Esophagus muscularis mucosa (tissue), 4 donors: Measurements from ENCODE around the gene TENM3. TPM values are rescaled to one million over a fixed set of nuclear protein-coding genes. Genes with fewer than 3 reads are reported as not detected.

Source experiments
- DNase-seq: peaks from one replicate; pipeline ENCODE4 v3.0.0-alpha.2; 2017; ENCODE audit errors: extremely low spot score
- H3K27ac ChIP-seq, 4 donors: fragments of 200-600 bp; sonication (generic); replicated peaks in 1 of 4; 1 replicate in 3 of 4; 2 replicates in 1 of 4; pipeline ENCODE4 v1.5.1; 2016 to 2019; ENCODE audit warnings: mild to moderate bottlenecking in 1 of 4
- H3K27me3 ChIP-seq, 4 donors: fragments of 200-600 bp; sonication (generic); one replicate each; pipeline versions ENCODE4 v1.5.1 to v1.6.0; 2016 to 2019
- H3K36me3 ChIP-seq, 4 donors: fragments of 200-600 bp; sonication (generic); one replicate each; pipeline ENCODE4 v1.5.1; 2016 to 2019
- H3K4me1 ChIP-seq, 4 donors: fragments of 200-600 bp; sonication (generic); one replicate each; pipeline ENCODE4 v1.5.1; 2016 to 2019
- H3K4me3 ChIP-seq, 4 donors: fragments of 200-600 bp; sonication (generic); 1 replicate in 2 of 4; 2 replicates in 2 of 4; pipeline ENCODE4 v1.5.1; 2016 to 2019; ENCODE audit warnings: mild to moderate bottlenecking in 4 of 4, moderate library complexity in 1 of 4
- H3K9me3 ChIP-seq, 4 donors: fragments of 200-600 bp; sonication (generic); 1 replicate in 3 of 4; 2 replicates in 1 of 4; pipeline ENCODE4 v1.5.1; 2016 to 2019
- EP300 ChIP-seq: sonication (generic); formaldehyde crosslinking; IDR thresholded peaks from one replicate; pipeline ENCODE4 v1.6.1; 2017; ENCODE audit warnings: antibody characterized with exemption
- POLR2A ChIP-seq: fragments of 450-650 bp; IDR thresholded peaks from one replicate; pipeline ENCODE4 v1.6.1; 2017; ENCODE audit warnings: antibody characterized with exemption, moderate library complexity, mild to moderate bottlenecking, low read depth
- POLR2AphosphoS5 ChIP-seq, 2 donors: sonication (generic); formaldehyde crosslinking; IDR thresholded peaks; one replicate each; pipeline ENCODE4 v1.6.1; 2017; ENCODE audit warnings: antibody characterized with exemption in 2 of 2
- WGBS: methylation state at CpG from one replicate; pipeline ENCODE4 v1.1.5; 2018; 5-methylcytosine and 5-hydroxymethylcytosine counted together
- intact Hi-C: fragments of 100-400 bp; cut with DNase I; formaldehyde crosslinking; loops from one replicate; pipeline ENCODE4 v1.15.1; 2023
- total RNA-seq, 4 donors: library from RNA; depleted of rRNA; stranded (reverse); fragments of >200 nt; gene quantifications; one replicate each; pipeline versions ENCODE4 v1.1.0 to v1.2.1, GENCODE V29; 2016
- TF ChIP-seq, protein P1 (sequence below), 3 experiments: fragments of 200-600 bp in 2 of 3; fragments of 450-650 bp in 1 of 3; sonication (generic) in 2 of 3; IDR thresholded peaks; one replicate each; pipeline ENCODE4 v1.5.1; 2017 to 2019; ENCODE audit warnings: antibody characterized with exemption in 3 of 3, mild to moderate bottlenecking in 2 of 3, moderate library complexity in 1 of 3

TENM3 gene
- total RNA-seq, 4 donors from 2014 or later, result 16.2 to 30.5 (median 28.3) TPM

DNA sequence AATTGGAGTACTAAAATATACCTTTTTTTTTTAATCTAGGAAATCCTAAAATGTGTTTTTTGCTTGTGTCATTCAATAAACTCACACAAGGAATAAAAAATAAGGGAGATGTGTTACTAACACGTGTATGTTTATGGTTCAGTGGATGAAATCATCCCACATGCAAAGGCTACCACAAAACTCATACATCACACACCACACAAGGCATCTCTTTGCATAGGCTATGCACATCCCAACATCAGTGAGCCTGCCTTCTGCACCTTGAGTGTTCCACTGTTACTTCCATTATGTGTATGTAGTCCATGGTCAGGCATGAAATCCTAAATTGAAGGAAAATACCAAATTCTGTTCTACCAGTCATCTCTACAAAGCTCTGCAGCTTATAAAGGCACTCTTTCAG lies 460.9 kb downstream of the TENM3 start:
- H3K4me1 ChIP-seq, result no peaks in the 10 kb centered on the region
- WGBS, result 68% methylated on average over 1 of the region's 1 CpG
- H3K27me3 ChIP-seq, result no peaks in the 10 kb centered on the region
- no peak for DNase-seq
- intact Hi-C loops, result no loop called here
- no peaks in the 10 kb centered on the region for H3K36me3 ChIP-seq
- TF ChIP-seq EP300 (no peak), POLR2A (no peak), POLR2AphosphoS5 (IDR thresholded peaks at IDR 0.05) (no peak)
- TF ChIP-seq, protein P1, sequence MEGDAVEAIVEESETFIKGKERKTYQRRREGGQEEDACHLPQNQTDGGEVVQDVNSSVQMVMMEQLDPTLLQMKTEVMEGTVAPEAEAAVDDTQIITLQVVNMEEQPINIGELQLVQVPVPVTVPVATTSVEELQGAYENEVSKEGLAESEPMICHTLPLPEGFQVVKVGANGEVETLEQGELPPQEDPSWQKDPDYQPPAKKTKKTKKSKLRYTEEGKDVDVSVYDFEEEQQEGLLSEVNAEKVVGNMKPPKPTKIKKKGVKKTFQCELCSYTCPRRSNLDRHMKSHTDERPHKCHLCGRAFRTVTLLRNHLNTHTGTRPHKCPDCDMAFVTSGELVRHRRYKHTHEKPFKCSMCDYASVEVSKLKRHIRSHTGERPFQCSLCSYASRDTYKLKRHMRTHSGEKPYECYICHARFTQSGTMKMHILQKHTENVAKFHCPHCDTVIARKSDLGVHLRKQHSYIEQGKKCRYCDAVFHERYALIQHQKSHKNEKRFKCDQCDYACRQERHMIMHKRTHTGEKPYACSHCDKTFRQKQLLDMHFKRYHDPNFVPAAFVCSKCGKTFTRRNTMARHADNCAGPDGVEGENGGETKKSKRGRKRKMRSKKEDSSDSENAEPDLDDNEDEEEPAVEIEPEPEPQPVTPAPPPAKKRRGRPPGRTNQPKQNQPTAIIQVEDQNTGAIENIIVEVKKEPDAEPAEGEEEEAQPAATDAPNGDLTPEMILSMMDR (IDR thresholded peaks at IDR 0.05), result no peak
- H3K4me3 ChIP-seq, result no peak overlapping the region
- no peak overlapping the region for H3K27ac ChIP-seq
- no peaks in the 10 kb centered on the region for H3K9me3 ChIP-seq

- DNase-seq, result no peak
- intact Hi-C loops, result no loop called here
- Histone ChIP-seq H3K36me3 (no peaks in the 10 kb centered on the region), H3K27ac (no peak overlapping the region), H3K9me3 (no peaks in the 10 kb centered on the region), H3K27me3 (no peaks in the 10 kb centered on the region), H3K4me3 (no peak overlapping the region), H3K4me1 (no peaks in the 10 kb centered on the region)
- WGBS, result 93% methylated on average over 4 of the region's 4 CpGs
- no peak for TF ChIP-seq EP300
- no peak for TF ChIP-seq POLR2A
- TF ChIP-seq POLR2AphosphoS5 (IDR thresholded peaks at IDR 0.05), result no peak
- TF ChIP-seq, protein P1 (IDR thresholded peaks at IDR 0.05), result no peak
Observed at GRCh38 chr4:182704948-182705347, 461.7 kb downstream of the TENM3 start.

DNA sequence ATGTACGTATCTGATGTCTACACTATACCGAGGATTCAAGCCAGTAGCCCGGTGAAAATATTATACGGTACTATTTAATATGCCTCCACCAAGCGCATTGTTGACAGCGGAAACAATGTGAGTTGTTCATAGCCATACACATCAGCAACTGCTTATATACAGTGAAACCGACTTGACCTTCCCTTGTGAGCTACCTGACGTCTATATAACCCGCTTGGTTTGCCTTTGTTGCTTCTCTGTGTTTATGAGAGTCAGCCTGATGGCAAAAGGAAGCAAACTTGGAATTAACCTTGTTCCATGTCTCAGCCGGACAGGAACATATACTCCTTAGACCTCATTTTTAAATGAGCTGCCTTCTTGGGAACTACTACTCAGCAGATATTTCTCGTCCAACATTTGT lies 462.2 kb downstream of the TENM3 start:
- Histone ChIP-seq H3K36me3 (no peaks in the 10 kb centered on the region), H3K4me1 (no peaks in the 10 kb centered on the region), H3K4me3 (no peak overlapping the region), H3K9me3 (no peaks in the 10 kb centered on the region), H3K27me3 (no peaks in the 10 kb centered on the region), H3K27ac (no peak overlapping the region)
- intact Hi-C loops, result no loop called here
- no peak for DNase-seq
- TF ChIP-seq POLR2AphosphoS5 (IDR thresholded peaks at IDR 0.05) (no peak), POLR2A (no peak), EP300 (no peak)
- TF ChIP-seq, protein P1 (IDR thresholded peaks at IDR 0.05), result no peak
- 94% methylated on average over 11 of the region's 11 CpGs for WGBS

DNA sequence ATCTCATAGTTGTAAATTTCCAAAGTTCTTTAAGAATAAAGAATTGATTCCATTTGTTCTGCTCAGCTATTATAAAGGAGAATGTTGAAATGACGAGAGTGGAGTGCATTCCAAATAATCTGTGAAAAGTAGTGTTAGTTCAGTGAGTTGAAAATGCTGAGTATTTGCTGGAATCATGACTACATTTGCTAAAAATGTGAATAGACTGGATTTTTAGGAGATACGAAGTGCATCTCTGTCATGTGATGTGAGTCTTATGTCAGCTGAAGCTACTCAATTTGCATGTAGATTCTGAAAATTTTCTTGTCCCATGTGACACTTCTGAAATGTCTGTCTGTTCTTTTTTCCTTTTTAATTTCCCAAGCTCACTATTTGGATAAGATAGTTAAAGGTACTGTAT lies 468.0 kb downstream of the TENM3 start:
- WGBS, result 73% methylated on average over 2 of the region's 2 CpGs
- no peak overlapping the region for H3K27ac ChIP-seq
- TF ChIP-seq, protein P1 (IDR thresholded peaks at IDR 0.05), result no peak
- no peak for TF ChIP-seq EP300
- TF ChIP-seq POLR2A, result no peak
- no peak for TF ChIP-seq POLR2AphosphoS5 (IDR thresholded peaks at IDR 0.05)
- H3K4me3 ChIP-seq, result no peak overlapping the region
- no peaks in the 10 kb centered on the region for H3K27me3 ChIP-seq
- intact Hi-C loops, result no loop called here
- no peak for DNase-seq
- H3K4me1 ChIP-seq, result no peaks in the 10 kb centered on the region
- peaks cover 0 to 4% (median 0%) of the 10 kb centered on the region in 4 donors for H3K36me3 ChIP-seq
- no peaks in the 10 kb centered on the region for H3K9me3 ChIP-seq

DNA sequence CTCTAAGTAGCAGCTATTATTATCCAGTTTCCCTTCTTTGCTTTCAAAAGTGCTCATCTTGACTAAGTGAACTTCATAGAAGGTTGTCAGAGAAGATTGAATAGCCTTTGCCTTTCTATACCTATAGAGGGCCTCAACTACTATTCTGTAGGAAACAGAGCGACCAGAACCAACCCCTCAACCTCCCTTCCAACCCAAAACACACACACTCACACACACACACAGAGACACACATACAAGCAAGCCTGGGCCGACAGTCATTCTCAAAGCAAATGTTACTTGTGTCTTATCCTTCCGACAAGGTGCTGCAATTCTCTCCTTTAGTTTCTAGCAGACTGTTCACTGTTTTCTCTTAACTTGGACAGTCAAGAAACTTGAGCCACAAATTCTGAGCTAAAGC lies 472.3 kb downstream of the TENM3 start:
- 83% methylated on average over 3 of the region's 3 CpGs for WGBS
- DNase-seq, result no peak
- Histone ChIP-seq H3K27ac (no peak overlapping the region), H3K36me3 (peaks cover 0 to 4% (median 0%) of the 10 kb centered on the region in 4 donors), H3K4me3 (no peak overlapping the region), H3K9me3 (no peaks in the 10 kb centered on the region), H3K27me3 (no peaks in the 10 kb centered on the region), H3K4me1 (no peaks in the 10 kb centered on the region)
- intact Hi-C loops, result no loop called here
- TF ChIP-seq POLR2A (no peak), EP300 (no peak), POLR2AphosphoS5 (IDR thresholded peaks at IDR 0.05) (no peak)
- TF ChIP-seq, protein P1 (IDR thresholded peaks at IDR 0.05), result no peak
